ENCODE measurements around the gene FHDC1. TPM values are rescaled to one million over a fixed set of nuclear protein-coding genes. Genes with fewer than 3 reads are reported as not detected.

FHDC1 gene
- total RNA-seq, 1 experiment from 2014 or later = 0.21 TPM

GRCh38 chr4:153013202-153013977 lies 77.3 kb downstream of the FHDC1 start:
- ChIA-PET CTCF (no interaction called here), POLR2A (no interaction called here)
- in situ Hi-C loops (cut with HindIII; ENCODE audit: low pct_unique_long_range_greater_than_20kb, low sequenced_read_pairs) = no loop called here

DNA sequence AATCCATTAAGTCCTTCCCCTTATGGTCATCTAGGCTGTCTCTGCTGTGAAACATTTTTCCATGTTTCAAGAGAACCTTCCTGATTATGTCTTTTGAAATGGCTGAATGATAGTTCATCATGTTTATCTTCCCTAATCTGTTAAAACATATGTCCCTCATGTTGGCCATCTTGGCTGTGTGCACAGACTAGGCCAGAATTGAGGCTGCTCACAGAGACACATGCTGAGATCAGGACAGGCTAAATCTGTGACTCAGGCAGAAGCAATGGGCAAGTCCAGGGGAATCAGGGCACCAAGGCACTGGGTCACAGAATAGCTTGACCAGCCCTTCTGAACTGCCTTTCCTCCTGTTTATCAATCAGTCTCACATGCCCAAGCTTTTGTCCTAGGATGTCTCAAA lies 78.3 kb downstream of the FHDC1 start:
- Histone ChIP-seq H3K36me3 (ENCODE audit: control insufficient read depth, insufficient read depth, low read length) (no peaks in the 10 kb centered on the region; the same call in 1 of the 2 replicates), H3K27ac (ENCODE audit: low read length) (no peak overlapping the region), H3K9me3 (ENCODE audit: control insufficient read depth, insufficient read depth, low read depth, low read length) (no peaks in the 10 kb centered on the region), H3K4me1 (ENCODE audit: control insufficient read depth, insufficient read depth, low read length) (no peaks in the 10 kb centered on the region), H3K4me3 (ENCODE audit: low read depth in 2 of 2, low read length in 2 of 2) (no peak overlapping the region), H3K27me3 (ENCODE audit: control insufficient read depth, insufficient read depth, low read length) (no peaks in the 10 kb centered on the region)
- CTCF ChIA-PET = no interaction called here
- in situ Hi-C loops (cut with HindIII; ENCODE audit: low pct_unique_long_range_greater_than_20kb, low sequenced_read_pairs) (no loop called here), intact Hi-C loops (cut with micrococcal nuclease; ENCODE audit: unreplicated experiment) (no loop called here)
- TF ChIP-seq, protein P1, sequence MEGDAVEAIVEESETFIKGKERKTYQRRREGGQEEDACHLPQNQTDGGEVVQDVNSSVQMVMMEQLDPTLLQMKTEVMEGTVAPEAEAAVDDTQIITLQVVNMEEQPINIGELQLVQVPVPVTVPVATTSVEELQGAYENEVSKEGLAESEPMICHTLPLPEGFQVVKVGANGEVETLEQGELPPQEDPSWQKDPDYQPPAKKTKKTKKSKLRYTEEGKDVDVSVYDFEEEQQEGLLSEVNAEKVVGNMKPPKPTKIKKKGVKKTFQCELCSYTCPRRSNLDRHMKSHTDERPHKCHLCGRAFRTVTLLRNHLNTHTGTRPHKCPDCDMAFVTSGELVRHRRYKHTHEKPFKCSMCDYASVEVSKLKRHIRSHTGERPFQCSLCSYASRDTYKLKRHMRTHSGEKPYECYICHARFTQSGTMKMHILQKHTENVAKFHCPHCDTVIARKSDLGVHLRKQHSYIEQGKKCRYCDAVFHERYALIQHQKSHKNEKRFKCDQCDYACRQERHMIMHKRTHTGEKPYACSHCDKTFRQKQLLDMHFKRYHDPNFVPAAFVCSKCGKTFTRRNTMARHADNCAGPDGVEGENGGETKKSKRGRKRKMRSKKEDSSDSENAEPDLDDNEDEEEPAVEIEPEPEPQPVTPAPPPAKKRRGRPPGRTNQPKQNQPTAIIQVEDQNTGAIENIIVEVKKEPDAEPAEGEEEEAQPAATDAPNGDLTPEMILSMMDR (IDR thresholded peaks at IDR 0.05) = no peak
- no peak for TF ChIP-seq POLR2AphosphoS5 (IDR thresholded peaks at IDR 0.05; ENCODE audit: low read depth, low read length)
- TF ChIP-seq, protein P2, sequence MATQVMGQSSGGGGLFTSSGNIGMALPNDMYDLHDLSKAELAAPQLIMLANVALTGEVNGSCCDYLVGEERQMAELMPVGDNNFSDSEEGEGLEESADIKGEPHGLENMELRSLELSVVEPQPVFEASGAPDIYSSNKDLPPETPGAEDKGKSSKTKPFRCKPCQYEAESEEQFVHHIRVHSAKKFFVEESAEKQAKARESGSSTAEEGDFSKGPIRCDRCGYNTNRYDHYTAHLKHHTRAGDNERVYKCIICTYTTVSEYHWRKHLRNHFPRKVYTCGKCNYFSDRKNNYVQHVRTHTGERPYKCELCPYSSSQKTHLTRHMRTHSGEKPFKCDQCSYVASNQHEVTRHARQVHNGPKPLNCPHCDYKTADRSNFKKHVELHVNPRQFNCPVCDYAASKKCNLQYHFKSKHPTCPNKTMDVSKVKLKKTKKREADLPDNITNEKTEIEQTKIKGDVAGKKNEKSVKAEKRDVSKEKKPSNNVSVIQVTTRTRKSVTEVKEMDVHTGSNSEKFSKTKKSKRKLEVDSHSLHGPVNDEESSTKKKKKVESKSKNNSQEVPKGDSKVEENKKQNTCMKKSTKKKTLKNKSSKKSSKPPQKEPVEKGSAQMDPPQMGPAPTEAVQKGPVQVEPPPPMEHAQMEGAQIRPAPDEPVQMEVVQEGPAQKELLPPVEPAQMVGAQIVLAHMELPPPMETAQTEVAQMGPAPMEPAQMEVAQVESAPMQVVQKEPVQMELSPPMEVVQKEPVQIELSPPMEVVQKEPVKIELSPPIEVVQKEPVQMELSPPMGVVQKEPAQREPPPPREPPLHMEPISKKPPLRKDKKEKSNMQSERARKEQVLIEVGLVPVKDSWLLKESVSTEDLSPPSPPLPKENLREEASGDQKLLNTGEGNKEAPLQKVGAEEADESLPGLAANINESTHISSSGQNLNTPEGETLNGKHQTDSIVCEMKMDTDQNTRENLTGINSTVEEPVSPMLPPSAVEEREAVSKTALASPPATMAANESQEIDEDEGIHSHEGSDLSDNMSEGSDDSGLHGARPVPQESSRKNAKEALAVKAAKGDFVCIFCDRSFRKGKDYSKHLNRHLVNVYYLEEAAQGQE (IDR thresholded peaks at IDR 0.05; ENCODE audit: insufficient read depth in 1 of 2, low read depth in 2 of 2, low read length in 1 of 2) = no peak
- no peak for TF ChIP-seq SIN3A (IDR thresholded peaks at IDR 0.05; ENCODE audit: borderline replicate concordance, insufficient read depth, low read depth, low read length)
- no peak for TF ChIP-seq TCF7L2 (IDR thresholded peaks at IDR 0.05; ENCODE audit: low read depth, low read length)
- no TSS peak for BruUV-seq (replicated peaks)
- ATAC-seq (no peak), DNase-seq (ENCODE audit: low read depth, low spot score) (no peak)
- POLR2A ChIA-PET = no interaction called here

More at GRCh38 chr4:153013202-153013977, 77.3 kb downstream of the FHDC1 start:
- ATAC-seq = no peak
- intact Hi-C loops (cut with micrococcal nuclease; ENCODE audit: unreplicated experiment) = no loop called here
- BruUV-seq (replicated peaks) = no TSS peak
- TF ChIP-seq, protein P1 (IDR thresholded peaks at IDR 0.05) = no peak
- TF ChIP-seq SIN3A (IDR thresholded peaks at IDR 0.05; ENCODE audit: borderline replicate concordance, insufficient read depth, low read depth, low read length) (no peak), TCF7L2 (IDR thresholded peaks at IDR 0.05; ENCODE audit: low read depth, low read length) (no peak), POLR2AphosphoS5 (IDR thresholded peaks at IDR 0.05; ENCODE audit: low read depth, low read length) (no peak)
- TF ChIP-seq, protein P2 (IDR thresholded peaks at IDR 0.05; ENCODE audit: insufficient read depth in 1 of 2, low read depth in 2 of 2, low read length in 1 of 2) = no peak
- Histone ChIP-seq H3K9me3 (ENCODE audit: control insufficient read depth, insufficient read depth, low read depth, low read length) (no peaks in the 10 kb centered on the region), H3K36me3 (ENCODE audit: control insufficient read depth, insufficient read depth, low read length) (no peaks in the 10 kb centered on the region; the same call in 1 of the 2 replicates), H3K27ac (ENCODE audit: low read length) (no peak overlapping the region), H3K4me1 (ENCODE audit: control insufficient read depth, insufficient read depth, low read length) (no peaks in the 10 kb centered on the region), H3K27me3 (ENCODE audit: control insufficient read depth, insufficient read depth, low read length) (no peaks in the 10 kb centered on the region), H3K4me3 (ENCODE audit: low read depth in 2 of 2, low read length in 2 of 2) (no peak overlapping the region)
- no peak for DNase-seq (ENCODE audit: low read depth, low spot score)
